Astrocyte (in vitro differentiated cells and primary cell): ENCODE results near the gene WDR73. TPM values are rescaled to one million over a fixed set of nuclear protein-coding genes. Genes with fewer than 3 reads are reported as not detected.

Source experiments
- DNase-seq: peaks from one replicate; pipeline ENCODE4 v3.0.0-alpha.2; 2010; ENCODE audit warnings: low read depth
- FAIRE-seq: peaks from 2 replicates; lab custom pipeline; 2011; peaks lifted over from hg19 to GRCh38; lab: Jason Lieb, UNC
- H2AFZ ChIP-seq: 2 replicates; pipeline ENCODE4 v1.6.0; 2012; ENCODE audit warnings: low read depth, low read length, inconsistent platforms
- H3K27ac ChIP-seq: 2 replicates; pipeline ENCODE4 v1.5.1; 2011; ENCODE audit warnings: low read depth, low read length, inconsistent platforms
- H3K27me3 ChIP-seq: 2 replicates; pipeline ENCODE4 v1.6.0; 2011; ENCODE audit warnings: low read length, inconsistent platforms; ENCODE audit not compliant: insufficient read depth
- H3K36me3 ChIP-seq: 2 replicates; pipeline ENCODE4 v1.5.1; 2011; ENCODE audit warnings: low read length, inconsistent platforms; ENCODE audit not compliant: insufficient read depth
- H3K4me1 ChIP-seq: 2 replicates; pipeline ENCODE4 v1.5.1; 2011; ENCODE audit warnings: low read length, inconsistent platforms; ENCODE audit not compliant: insufficient read depth
- H3K4me2 ChIP-seq: 2 replicates; pipeline ENCODE4 v1.6.0; 2012; ENCODE audit warnings: low read length, inconsistent platforms
- H3K4me3 ChIP-seq: 2 replicates; pipeline ENCODE4 v1.5.1; 2011; ENCODE audit warnings: low read depth, mild to moderate bottlenecking, low read length, inconsistent platforms; ENCODE audit not compliant: insufficient read depth
- H3K79me2 ChIP-seq: 2 replicates; pipeline ENCODE4 v1.6.0; 2012; ENCODE audit warnings: mild to moderate bottlenecking, low read length, inconsistent platforms; ENCODE audit not compliant: insufficient read depth
- H3K9ac ChIP-seq: 2 replicates; pipeline ENCODE4 v1.6.0; 2012; ENCODE audit warnings: mild to moderate bottlenecking, low read length, inconsistent platforms
- H3K9me3 ChIP-seq: 2 replicates; pipeline ENCODE4 v1.5.1; 2012; ENCODE audit warnings: low read depth, mild to moderate bottlenecking, low read length, inconsistent platforms; ENCODE audit not compliant: insufficient read depth
- H4K20me1 ChIP-seq: 2 replicates; pipeline ENCODE4 v1.6.0; 2012; ENCODE audit warnings: low read length, inconsistent platforms; ENCODE audit not compliant: insufficient read depth
- H3K27ac Mint-ChIP-seq: one replicate; pipeline ENCODE4 v1.8.0; 2021; ENCODE audit warnings: mild to moderate bottlenecking, mixed read lengths; ENCODE audit not compliant: unreplicated experiment
- H3K27me3 Mint-ChIP-seq: one replicate; pipeline ENCODE4 v1.8.0; 2021; ENCODE audit warnings: low read depth, mixed read lengths; ENCODE audit not compliant: unreplicated experiment
- H3K36me3 Mint-ChIP-seq: one replicate; pipeline ENCODE4 v1.8.0; 2021; ENCODE audit warnings: low read depth, mixed read lengths; ENCODE audit not compliant: unreplicated experiment
- H3K4me1 Mint-ChIP-seq: one replicate; pipeline ENCODE4 v1.8.0; 2021; ENCODE audit warnings: low read depth, mixed read lengths; ENCODE audit not compliant: unreplicated experiment
- H3K4me3 Mint-ChIP-seq: one replicate; pipeline ENCODE4 v1.8.0; 2021; ENCODE audit warnings: mild to moderate bottlenecking, moderate library complexity, mixed read lengths; ENCODE audit not compliant: unreplicated experiment
- H3K9me3 Mint-ChIP-seq: one replicate; pipeline ENCODE4 v1.8.0; 2021; ENCODE audit warnings: mild to moderate bottlenecking, mixed read lengths; ENCODE audit not compliant: unreplicated experiment
- CTCF ChIP-seq: IDR thresholded peaks from 2 replicates; pipeline ENCODE4 v1.5.1; 2011; ENCODE audit warnings: low read depth, mild to moderate bottlenecking, inconsistent platforms, low read length, moderate library complexity; ENCODE audit not compliant: insufficient read depth
- EZH2 ChIP-seq: IDR thresholded peaks from 2 replicates; pipeline ENCODE4 v1.6.1; 2012; ENCODE audit warnings: mild to moderate bottlenecking, low read length, inconsistent platforms; ENCODE audit not compliant: insufficient read depth
- total RNA-seq: library from RNA; stranded (reverse); gene quantifications from 2 replicates; pipeline ENCODE4 v1.2.1, GENCODE V29; 2021

Gene WDR73
- total RNA-seq, 1 donor from 2014 or later: 23.9 TPM

- Mint-ChIP-seq H3K4me3 (no peak overlapping the region), H3K27ac (no peak overlapping the region)
These were observed 50.3 kb downstream of the WDR73 start for GRCh38 chr15:84603630-84604379.

GRCh38 chr15:84601555-84601838 lies 52.6 kb downstream of the WDR73 start:
- Histone ChIP-seq H3K79me2 (peaks cover 38% of the 10 kb centered on the region), H4K20me1 (peaks cover 32% of the 10 kb centered on the region), H3K4me3 (peak overlapping the region; percentile 85), H3K4me2 (peak overlapping the region; percentile 93), H3K27ac (peak overlapping the region; percentile 80), H3K36me3 (peaks cover 5% of the 10 kb centered on the region), H3K4me1 (peaks cover 7% of the 10 kb centered on the region), H2AFZ (peak overlapping the region; percentile 74), H3K27me3 (no peaks in the 10 kb centered on the region), H3K9ac (peak overlapping the region; percentile 91), H3K9me3 (no peaks in the 10 kb centered on the region)
- no peak overlapping the region for H3K27ac Mint-ChIP-seq
- H3K36me3 Mint-ChIP-seq: peaks cover 16% of the 10 kb centered on the region
- no peaks in the 10 kb centered on the region for H3K27me3 Mint-ChIP-seq
- H3K4me3 Mint-ChIP-seq: peak overlapping the region; percentile 93
- peaks cover 2% of the 10 kb centered on the region for H3K9me3 Mint-ChIP-seq
- no peak for TF ChIP-seq CTCF
- FAIRE-seq (no peak), DNase-seq (no peak)
- H3K4me1 Mint-ChIP-seq: peaks cover 9% of the 10 kb centered on the region

More at GRCh38 chr15:84603630-84604379, 50.3 kb downstream of the WDR73 start:
- DNase-seq: no peak
- no peak for TF ChIP-seq EZH2
- Histone ChIP-seq H3K9me3 (no peaks in the 10 kb centered on the region), H3K4me1 (peaks cover 7% of the 10 kb centered on the region), H3K27me3 (no peaks in the 10 kb centered on the region), H4K20me1 (peaks cover 49% of the 10 kb centered on the region), H2AFZ (no peak overlapping the region), H3K36me3 (peaks cover 10% of the 10 kb centered on the region), H3K79me2 (peaks cover 50% of the 10 kb centered on the region), H3K4me2 (no peak overlapping the region), H3K27ac (no peak overlapping the region), H3K4me3 (no peak overlapping the region), H3K9ac (no peak overlapping the region)
- Mint-ChIP-seq H3K9me3 (no peaks in the 10 kb centered on the region), H3K27me3 (no peaks in the 10 kb centered on the region), H3K4me1 (peaks cover 9% of the 10 kb centered on the region), H3K36me3 (peaks cover 23% of the 10 kb centered on the region)
- FAIRE-seq: no peak

DNA sequence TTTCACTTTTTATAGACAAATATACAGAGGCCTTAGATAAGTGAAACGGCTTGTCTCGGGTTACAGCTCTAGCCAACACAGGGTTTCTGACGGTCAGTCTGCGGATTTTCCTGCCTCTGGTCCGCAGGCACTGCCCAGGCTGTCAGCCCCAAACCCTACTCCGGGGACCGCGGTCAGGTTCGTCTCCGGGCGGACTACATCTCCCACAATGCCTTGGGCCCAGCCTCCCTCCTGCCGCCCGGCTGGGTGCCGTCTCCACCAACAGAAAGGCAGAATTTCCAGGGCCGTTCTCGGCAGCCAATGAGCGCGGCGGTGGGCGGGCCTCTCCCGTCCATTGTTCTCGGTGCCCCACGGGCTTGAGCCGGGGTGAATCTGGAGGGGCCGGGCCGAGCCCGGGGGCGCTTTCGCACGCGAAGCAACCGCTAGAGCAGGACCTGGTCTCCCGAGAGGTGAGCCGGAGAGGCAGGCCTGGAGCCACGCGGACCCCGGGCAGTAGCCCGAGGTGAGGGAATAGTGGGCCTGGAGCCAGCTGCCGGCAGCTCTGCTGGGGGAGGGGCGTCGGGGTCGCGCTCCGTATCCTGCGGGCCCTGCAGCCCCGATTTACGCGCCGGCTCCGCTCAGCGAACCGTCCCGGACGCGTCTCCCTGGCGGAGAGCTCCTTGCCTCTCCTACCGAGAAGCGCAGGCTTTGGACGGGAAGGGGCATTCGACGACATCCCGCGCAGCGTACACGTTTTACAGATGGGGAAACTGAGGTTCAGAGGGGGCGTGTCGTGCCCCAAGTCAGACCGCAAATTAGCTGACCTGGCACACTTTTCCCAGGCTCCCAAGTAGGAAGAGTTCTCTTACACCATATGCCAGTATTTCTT lies 53.2 kb downstream of the WDR73 start, which contains the start of gene ZSCAN2:
ZSCAN2 (plus strand) TSS at position 323 of the 868 bp plus-strand sequence. CDS start 2,919 bp downstream, outside the sequence.
- peaks cover 9% of the 10 kb centered on the region for H3K4me1 Mint-ChIP-seq
- H3K27ac Mint-ChIP-seq: peak within 1 kb of the TSS; percentile 41
- peak; percentile 85 for DNase-seq
- peaks cover 26% of the 10 kb centered on the region for H4K20me1 ChIP-seq
- no peaks in the 10 kb centered on the region for H3K27me3 Mint-ChIP-seq
- peak within 1 kb of the TSS; percentile 93 for H3K4me3 Mint-ChIP-seq
- H3K9ac ChIP-seq: peak within 1 kb of the TSS; percentile 91
- peaks cover 32% of the 10 kb centered on the region for H3K79me2 ChIP-seq
- H3K4me1 ChIP-seq: peaks cover 7% of the 10 kb centered on the region
- H2AFZ ChIP-seq: peak within 1 kb of the TSS; percentile 92
- H3K36me3 Mint-ChIP-seq: peaks cover 12% of the 10 kb centered on the region
- H3K27me3 ChIP-seq: no peaks in the 10 kb centered on the region
- H3K9me3 ChIP-seq: no peaks in the 10 kb centered on the region
- H3K9me3 Mint-ChIP-seq: peaks cover 2% of the 10 kb centered on the region
- peak within 1 kb of the TSS; percentile 93 for H3K4me2 ChIP-seq
- H3K4me3 ChIP-seq: peak within 1 kb of the TSS; percentile 85
- H3K36me3 ChIP-seq: peaks cover 2% of the 10 kb centered on the region
- no peak for FAIRE-seq
- peak within 1 kb of the TSS; percentile 80 for H3K27ac ChIP-seq
- TF ChIP-seq CTCF (no peak), EZH2 (no peak)
